ENCODE measurements around the gene ARCN1. TPM values are rescaled to one million over a fixed set of nuclear protein-coding genes. Genes with fewer than 3 reads are reported as not detected.

ARCN1 gene
- total and polyA plus RNA-seq, 2 of the 4 experiments (the other 2 are of a cell fraction), result 148 to 212 TPM

DNA sequence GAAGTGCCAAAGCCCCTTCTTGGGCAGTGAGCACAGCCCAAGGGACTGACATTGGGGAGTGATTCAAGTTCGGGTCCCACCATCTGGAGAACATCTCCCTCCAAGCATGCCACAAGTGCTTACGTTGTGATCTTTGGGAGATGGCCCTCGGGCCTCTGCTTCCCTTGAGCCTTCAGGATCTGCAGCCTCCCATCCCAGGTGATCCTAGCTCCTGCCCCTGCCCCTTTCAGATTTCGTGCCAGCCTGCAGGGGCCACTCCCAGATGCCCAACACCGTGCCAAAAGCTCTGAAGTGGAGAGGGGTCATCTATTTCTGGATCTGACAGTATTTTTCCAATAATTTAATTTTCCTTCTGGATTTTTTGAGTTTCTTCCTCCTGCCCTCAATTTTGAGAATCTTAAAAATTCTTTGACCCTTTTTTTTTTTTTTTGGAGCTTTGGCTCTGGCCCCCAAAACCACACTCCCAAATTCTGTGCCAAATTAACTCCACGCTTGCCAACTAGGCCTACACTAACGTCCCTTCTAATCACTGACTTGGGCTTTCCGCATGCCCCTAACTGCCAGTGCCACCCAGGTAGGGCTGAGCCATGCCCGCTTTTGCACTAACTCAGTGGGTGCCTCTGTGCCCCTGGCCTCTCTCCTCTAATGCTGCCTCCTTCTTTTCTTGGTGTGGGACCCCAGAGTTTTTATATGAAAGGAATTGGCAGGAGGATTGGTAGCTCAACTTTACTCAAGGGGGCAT is 60.5 kb downstream of the ARCN1 start:
- Histone ChIP-seq H4K8ac (ENCODE audit: low read depth in 2 of 2, low read length in 2 of 2) (no peak overlapping the region), H3K56ac (ENCODE audit: extremely low read depth, insufficient read depth, low read length) (no peak overlapping the region), H3K27me3 (ENCODE audit: control insufficient read depth, insufficient read depth, low read length) (no peaks in the 10 kb centered on the region), H2BK120ac (ENCODE audit: low read depth, low read length) (no peak overlapping the region), H3K4me3 (ENCODE audit: insufficient read depth, low read depth, low read length) (no peak overlapping the region), H3K27ac (ENCODE audit: insufficient read depth, low read length) (no peak overlapping the region), H3K79me1 (ENCODE audit: low read depth in 1 of 2, low read length in 2 of 2) (peaks cover 50 to 95% of the 10 kb centered on the region in 2 experiments), H3K18ac (ENCODE audit: low read depth, low read length) (no peak overlapping the region), H2AFZ (replicated peaks; ENCODE audit: low read length, poor library complexity) (no peak overlapping the region), H4K91ac (ENCODE audit: insufficient read depth, low read depth, low read length) (no peak overlapping the region), H2BK5ac (ENCODE audit: low read depth, low read length, poor library complexity, severe bottlenecking) (no peak overlapping the region), H4K5ac (ENCODE audit: low read depth, low read length) (no peak overlapping the region), H3K4me1 (ENCODE audit: control insufficient read depth, insufficient read depth, low read length) (peaks cover 20% of the 10 kb centered on the region), H3K4me2 (ENCODE audit: low read depth, low read length) (no peak overlapping the region), H3K23ac (ENCODE audit: low read depth, low read length) (peak overlapping the region; percentile 23; the same call in 1 of the 2 replicates), H3K14ac (replicated peaks; ENCODE audit: low read depth, low read length) (no peak overlapping the region), H2AK5ac (ENCODE audit: low read depth, low read length) (no peak overlapping the region), H3K4ac (ENCODE audit: low read depth, low read length) (no peak overlapping the region), H2BK15ac (ENCODE audit: low read depth, low read length) (no peak overlapping the region), H3K9me1 (ENCODE audit: insufficient read depth, low read length) (peaks cover 41% of the 10 kb centered on the region), H4K20me1 (ENCODE audit: insufficient read depth, low read length) (peaks cover 71% of the 10 kb centered on the region), H3K36me3 (ENCODE audit: control insufficient read depth, insufficient read depth, low read length) (peaks cover 87% of the 10 kb centered on the region), H3K9ac (ENCODE audit: low read depth, low read length) (no peak overlapping the region), H3K9me3 (ENCODE audit: control insufficient read depth, insufficient read depth, low read length) (no peaks in the 10 kb centered on the region), H2AK9ac (replicated peaks; ENCODE audit: low read depth, low read length, poor library complexity) (peak overlapping the region; percentile 10), H2BK20ac (ENCODE audit: low read depth, low read length) (no peak overlapping the region)
- no peak for TF ChIP-seq RAD21 (IDR thresholded peaks at IDR 0.05; ENCODE audit: low read length)
- TF ChIP-seq CEBPB (IDR thresholded peaks at IDR 0.05; ENCODE audit: low read depth, low read length), result no peak
- TF ChIP-seq NFE2L2 (IDR thresholded peaks at IDR 0.05; ENCODE audit: low read depth, low read length), result no peak
- TF ChIP-seq FOS (IDR thresholded peaks at IDR 0.05; ENCODE audit: low read depth, low read length), result no peak
- TF ChIP-seq RFX5 (IDR thresholded peaks at IDR 0.05; ENCODE audit: low read depth, low read length), result no peak
- no peak for TF ChIP-seq CHD1 (IDR thresholded peaks at IDR 0.05; ENCODE audit: low read depth, low read length)
- no peak for TF ChIP-seq MAZ (IDR thresholded peaks at IDR 0.05; ENCODE audit: borderline replicate concordance, low read depth, low read length)
- no peak for TF ChIP-seq POLR2A (IDR thresholded peaks at IDR 0.05; ENCODE audit: low read depth, low read length)
- no peak for ATAC-seq (ENCODE audit: low read depth)
- WGBS, 2 experiments (ENCODE audit: extremely low coverage in 2 of 2, insufficient read length in 1 of 2), result 72% methylated on average over 3 of the region's 9 CpGs; no CpG with 5 or more reads in 1 of the 2 experiments
- in situ Hi-C loops (cut with MboI; ENCODE audit: low sequenced_read_pairs), result no loop called here
- no TSS peak for BruUV-seq (replicated peaks)
- POLR2A ChIA-PET (ENCODE audit: unreplicated experiment), result interaction anchor here (1.2 kb wide), 1 partner anchor 10 kb away, joined by 3 read pairs; no protein-coding TSS in a partner anchor
- dilution Hi-C loops (cut with HindIII; ENCODE audit: low sequenced_read_pairs, unreplicated experiment), result no loop called here
- intact Hi-C loops (cut with micrococcal nuclease), result no loop called here
- CTCF ChIA-PET, result no interaction called here
- no peak for DNase-seq

Measured in IMR-90 (cell line).